ENCODE measurements around the gene GALNT14.

The GALNT14 gene

DNA sequence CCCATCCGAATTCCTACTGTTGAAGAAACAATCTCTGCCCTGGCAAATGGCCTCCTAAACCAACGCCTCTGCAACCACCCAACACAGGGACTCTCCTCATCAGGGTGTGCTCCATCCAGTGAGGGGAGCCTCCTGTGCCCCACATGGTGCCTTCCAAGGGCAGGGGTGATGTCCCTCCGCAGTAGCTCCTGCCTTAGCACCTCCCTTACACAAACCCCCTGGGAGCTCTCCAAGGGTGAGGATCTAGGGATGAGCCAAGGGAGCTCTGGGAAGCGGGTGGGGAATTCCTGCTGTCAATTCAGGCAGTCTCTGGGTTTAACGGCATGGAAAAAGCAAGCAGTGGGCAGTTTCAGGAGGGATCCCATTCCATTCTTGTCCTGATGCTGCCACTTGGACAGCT lies 3.8 kb downstream of the GALNT14 start:
- DNase-seq = no peak

DNA sequence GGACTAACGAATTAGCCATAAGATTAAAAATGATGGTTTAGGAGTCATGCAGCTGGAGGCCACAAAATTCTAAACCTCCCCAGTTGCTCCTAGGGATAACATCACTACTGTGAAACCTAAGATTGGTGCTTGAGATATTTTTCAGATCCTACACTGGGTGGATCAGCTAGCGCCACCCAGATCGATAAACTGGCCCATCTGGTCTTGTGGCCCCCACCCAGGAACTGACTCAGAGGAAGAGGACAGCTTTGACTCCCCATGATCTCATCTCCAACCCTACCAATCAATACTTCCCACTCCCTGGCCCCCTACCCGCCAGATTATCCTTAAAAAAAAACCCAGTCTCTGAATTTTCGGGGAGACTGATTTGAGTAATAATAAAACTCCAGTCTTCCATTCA lies 5.5 kb downstream of the GALNT14 start:
- no peak for DNase-seq

DNA sequence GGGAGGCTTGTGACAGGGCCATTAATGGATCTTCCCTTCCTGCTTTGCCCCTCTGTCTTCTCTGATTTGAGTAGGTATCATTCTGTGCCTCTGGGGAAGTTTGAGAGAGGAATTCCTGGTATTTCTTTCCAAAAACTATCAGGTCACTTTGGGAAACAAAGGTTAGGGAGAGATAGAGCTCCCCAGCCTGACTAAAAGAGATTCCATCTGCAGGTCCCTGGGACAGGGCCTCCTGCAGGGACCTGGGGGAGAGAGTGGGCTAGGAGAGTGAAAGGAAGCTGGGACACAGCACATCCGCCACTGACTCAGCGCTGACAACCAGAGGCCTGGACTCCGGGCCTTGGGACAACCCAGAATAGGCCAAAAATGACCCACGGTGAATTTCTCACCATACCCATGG lies 6.4 kb downstream of the GALNT14 start:
- no peak for DNase-seq

DNA sequence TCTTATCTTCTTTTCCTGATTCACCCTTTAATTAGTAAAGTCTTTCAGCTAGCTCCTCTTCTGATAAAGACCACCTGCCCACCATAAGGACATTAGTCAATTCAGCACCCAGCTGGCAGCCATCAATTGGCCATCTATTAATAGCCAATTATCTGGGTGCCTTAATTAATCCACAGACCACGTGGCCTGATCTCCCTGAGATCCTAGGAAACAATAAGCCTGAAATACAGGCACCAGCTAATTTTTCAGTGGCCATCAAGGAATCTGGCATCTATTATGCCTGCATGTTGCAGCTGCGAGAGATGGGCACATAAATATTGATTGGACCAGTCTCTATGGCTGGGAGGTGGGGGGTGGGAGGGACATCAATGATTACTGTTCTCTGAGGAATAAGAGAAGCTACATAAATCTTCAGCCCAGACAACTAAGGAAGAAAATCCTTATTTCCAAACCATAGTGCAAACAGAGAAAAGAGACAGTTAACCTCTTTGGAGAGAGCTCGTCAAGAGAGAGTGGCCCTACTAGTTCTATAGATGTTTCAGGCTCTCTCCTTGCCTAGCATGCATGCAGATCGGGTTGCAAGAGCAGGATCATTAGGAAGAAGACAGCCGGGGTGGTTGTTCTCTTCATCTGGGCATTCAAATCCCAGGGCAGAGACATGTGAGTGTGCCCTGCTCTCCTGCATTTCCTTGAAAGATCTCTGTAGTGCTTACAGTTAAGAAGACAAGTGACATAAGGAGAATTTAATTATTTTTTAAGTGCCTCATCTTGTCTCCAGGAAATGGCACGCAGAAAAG lies 8.7 kb downstream of the GALNT14 start:
- DNase-seq = no peak

DNA sequence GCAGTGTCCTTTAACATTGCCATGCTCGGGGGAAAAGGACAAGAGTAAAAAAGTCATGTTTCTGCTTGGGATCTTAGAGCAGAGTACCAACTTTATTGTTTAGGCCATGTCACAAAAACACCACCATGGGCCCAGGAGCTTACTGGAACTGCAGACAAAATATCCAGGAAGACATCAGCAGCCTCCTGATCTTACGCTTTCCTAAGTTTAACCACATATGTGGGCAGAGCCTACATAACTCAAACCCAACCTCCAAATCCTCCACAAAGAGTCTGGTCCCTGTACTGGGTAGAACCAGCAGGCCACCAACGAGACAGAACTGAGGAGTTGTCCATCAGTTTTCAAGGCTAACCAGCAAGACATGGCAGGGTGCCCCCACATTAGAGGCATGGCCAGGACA lies 10.3 kb downstream of the GALNT14 start:
- DNase-seq = no peak

DNA sequence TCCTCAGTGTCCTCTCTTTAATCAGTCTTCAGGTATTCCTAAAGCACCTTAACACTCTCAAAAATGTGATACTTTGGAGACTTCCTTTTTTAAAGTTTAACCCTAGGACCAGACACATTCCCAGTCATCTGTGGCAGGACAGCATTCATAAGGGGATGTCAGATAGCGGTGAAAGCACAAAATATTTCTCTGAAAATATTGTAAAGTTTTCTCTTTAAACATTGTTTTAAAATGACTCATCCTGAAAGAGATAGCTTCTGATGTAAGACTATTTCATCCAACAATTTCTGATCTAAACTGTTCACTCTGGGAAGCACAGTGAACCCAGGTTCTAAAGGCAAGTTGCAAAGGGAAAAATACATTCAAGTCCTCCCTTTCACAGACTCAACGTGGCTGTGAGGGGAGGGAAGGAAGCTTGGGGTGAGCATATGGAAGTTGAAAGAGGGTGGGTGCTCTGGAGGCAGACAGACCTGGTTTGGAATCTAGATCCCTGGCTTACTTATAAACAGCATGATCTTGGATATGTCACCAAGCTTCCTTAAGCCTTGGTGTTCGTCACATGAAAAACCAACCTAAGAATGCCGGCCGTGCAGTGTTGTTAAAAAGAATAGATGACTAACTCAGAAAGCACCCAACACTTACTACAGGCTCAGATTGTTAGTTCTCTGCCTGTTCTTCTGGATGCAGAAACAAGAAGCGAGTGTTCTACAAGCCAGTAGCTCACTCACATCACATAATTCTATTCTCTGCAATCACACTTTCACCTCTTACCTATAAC lies 12.1 kb downstream of the GALNT14 start:
- no peak for DNase-seq

DNA sequence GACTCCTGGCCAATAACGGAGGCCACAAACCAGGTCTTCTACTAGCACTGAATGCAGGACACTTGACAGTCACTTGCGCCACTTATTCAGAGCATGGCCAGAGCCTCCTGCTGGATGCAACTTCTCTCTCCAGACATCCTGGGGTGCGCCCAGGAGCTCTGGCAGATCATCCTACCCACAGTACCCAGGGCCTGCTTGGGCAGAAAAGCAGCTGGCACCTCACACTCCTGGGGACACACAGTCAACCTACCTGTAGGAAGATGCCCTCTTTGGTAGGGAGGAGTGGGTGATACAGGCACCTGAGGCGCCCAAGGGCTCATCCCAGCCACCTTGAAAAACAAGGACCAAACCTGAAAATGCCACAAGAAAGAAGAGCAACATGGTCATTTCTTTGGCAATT lies 13.3 kb downstream of the GALNT14 start:
- DNase-seq = no peak

DNA sequence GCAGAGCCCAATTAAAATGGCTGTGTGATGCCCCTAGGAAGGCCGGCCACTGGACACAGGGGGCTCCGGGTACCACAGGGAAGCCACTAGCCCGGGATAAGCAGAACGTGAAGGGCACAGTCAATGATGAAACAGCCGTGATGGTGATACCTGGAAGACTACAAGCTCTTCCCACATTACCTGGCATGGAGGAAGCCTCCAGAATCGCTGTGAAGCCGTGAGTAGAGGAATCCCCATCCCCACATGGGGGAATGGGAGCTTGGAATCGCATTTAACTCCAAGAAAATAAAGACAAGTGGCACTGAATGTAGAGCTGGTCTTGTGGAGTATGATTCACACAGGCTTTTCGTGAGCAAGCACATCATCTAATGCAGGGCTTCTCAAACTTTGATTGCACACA lies 16.1 kb downstream of the GALNT14 start:
- no peak for DNase-seq

DNA sequence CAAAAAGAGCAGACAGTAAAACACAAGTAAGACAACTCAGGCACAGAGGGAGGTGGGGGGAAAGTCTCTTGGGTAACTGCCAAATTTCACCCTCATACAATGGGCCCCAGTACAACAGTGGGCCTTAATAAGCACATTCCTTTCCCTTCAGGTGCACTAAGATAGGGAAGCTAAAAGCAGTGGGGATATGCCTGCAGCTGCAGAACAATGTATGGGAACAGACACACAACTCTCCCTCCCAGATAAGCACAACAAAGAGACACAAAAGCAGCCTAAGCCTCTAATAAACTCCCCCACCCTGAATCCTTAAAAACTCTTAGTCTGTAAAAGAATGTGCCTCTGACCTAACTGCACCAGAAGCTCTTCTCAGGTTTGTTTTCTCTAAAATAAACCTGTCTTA lies 24.5 kb downstream of the GALNT14 start:
- DNase-seq = no peak

DNA sequence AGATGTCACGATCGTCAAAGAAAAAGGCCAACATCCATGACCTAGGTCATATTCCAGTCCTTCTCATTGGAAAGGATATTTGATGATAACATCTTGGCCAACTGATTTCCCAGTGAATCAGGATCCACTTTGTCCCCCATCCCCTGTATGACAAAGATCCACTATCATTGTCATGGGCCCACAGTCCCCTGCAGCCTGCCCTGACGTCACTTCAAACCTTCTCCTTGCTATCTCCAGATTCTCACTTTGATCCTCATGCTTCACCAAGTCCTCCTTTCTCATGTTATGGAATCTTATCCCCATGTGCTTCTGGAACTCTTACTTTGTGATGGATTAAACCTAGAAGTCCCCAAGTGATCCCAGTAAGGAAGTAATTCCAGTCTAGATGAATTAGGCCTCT lies 25.7 kb downstream of the GALNT14 start:
- no peak for DNase-seq

DNA sequence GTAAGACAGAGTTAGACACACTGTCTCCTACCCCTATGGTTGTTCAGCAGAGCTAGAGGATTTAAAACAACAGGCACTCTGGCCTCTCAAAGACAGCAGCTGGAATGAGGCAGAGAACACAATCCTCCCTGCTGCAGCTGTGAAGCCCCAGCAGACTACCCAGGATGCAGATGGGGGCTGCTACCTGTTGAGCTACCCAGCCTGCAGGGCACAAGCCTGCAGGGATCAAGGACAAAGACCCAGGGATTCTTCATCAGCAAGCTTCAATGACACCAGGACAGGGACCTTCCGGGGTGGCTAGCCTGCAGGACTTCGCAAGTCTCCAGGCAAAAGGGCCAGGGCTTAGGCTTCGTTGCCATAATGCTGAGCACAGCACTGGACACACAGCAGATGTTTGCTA lies 27.2 kb downstream of the GALNT14 start:
- DNase-seq = no peak

DNA sequence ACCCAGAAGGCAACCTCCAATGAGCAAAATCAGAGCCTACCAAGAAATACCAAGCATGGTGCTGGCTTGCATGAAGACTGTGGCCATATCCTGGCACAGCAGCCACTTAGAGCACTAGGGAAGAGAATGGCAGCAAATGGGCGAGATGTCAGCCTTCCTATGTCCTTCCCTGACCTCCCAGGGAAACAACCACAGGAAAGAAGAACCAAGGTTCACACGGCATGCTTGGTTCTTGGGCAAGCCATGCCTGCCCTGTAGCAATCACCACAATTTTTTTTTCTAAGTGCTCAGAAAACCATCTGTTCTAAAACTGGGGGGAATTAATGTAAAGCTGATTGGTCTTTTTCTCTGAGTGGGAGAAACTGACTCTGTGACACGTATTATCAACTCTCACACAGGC lies 27.8 kb downstream of the GALNT14 start:
- DNase-seq = no peak

DNA sequence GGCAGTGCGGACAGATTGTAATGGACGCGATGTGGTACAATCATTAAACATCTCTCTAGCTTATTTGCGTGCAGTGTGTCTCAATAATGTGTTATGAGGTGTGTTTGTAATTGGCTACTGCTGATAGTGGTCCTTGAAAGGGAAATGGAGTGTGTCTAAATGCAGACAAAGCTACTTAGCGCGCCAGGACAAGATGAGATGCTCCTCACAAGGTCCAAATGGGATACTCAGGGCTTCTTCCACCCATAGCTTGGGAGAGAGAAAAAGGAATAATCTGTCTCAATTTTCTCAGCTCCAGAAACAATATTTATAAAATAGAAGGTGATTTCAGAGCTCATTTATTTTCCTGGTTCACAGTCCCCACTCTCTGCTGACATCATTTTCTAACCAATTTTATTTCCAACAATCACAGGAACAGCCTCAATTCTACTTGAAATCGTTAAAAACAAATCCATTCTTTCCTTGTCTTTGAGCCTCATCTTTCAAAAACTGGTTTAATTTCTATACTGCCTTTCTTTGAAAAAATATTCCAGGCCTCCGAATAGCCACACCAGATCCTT lies 28.5 kb downstream of the GALNT14 start:
- no peak for DNase-seq

DNA sequence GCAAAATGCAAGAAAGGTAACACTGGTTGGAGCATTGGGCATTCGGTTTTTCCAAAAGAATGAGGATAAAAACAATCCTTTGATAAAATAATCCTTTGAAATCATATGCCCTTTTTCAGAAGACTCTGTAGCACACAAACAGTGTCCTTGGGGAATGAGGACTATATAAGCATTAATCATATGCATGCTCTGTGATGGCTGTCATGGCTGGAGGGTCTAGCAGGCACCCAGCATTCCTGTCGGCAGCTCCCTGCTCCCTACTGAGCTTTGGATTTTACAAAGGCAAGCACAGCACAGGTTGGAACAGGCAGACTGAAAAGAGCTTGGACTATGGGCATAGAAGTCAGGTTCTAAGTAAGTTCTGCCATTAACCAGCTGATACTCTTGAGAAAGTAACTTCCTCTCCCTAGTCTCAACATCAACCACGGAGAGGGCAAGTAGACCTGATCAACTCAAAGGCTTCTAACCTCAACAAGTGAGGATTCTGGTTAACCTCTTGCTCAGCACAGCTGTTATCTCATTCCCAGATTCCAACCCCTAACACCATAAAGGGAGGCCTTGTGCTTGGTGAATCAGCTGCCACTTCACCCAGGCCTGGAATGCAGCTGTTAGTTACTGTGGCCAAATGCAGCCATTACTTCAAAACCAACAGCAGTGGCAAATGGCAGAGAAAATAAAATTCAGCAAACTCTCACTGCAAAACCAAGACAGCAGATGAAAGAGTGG lies 29.5 kb downstream of the GALNT14 start:
- DNase-seq = no peak

DNA sequence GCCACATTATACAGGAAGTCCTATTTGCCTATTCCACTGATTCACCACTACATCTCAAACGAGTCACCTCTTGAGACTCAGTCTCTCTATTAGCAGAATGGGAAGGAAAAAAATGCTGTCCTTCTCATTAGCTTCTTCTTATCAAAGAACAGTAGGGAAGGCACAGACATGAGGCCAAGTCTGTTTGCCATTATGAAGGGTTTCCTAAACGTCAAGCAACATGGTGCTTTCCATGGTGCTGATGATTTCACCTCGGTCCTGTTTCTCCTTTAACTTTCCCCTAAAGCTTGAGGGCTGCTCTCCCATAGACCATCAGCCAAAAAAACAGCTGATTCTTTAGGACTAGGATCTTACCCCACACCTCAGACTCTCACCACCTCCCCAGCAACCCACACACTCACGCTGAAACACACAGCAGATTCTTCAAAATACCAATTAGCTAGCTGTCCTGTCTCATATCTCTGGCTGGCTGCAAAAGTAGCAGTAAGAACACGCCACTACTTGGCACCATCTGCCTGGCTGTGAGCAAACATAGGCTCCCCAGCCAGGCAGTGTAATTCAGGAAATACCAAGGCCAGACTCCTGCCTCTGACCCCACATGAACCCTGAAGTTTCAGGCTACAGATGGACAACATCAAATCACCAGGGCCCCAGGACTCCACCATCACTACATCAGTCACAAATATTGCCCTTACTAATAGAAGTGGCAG lies 30.5 kb downstream of the GALNT14 start:
- DNase-seq = no peak

DNA sequence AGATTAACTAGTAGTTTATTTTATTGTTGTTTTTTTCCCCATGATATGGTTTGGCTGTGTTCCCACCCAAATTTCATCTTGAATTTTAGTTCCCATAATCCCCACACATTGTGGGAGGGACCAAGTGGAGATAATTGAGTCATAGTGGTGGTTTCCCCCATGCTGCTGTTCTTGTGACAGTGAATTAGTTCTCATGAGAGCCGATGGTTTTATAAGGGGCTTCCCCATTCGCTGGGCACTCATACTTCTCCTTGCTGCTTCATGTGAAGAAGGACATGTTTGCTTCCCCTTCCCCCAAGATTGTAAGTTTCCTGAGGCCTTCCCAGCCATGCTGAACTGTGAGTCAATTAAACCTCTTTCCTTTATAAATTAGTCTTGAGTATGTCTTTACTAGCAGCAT lies 36.5 kb downstream of the GALNT14 start:
- DNase-seq = no peak

DNA sequence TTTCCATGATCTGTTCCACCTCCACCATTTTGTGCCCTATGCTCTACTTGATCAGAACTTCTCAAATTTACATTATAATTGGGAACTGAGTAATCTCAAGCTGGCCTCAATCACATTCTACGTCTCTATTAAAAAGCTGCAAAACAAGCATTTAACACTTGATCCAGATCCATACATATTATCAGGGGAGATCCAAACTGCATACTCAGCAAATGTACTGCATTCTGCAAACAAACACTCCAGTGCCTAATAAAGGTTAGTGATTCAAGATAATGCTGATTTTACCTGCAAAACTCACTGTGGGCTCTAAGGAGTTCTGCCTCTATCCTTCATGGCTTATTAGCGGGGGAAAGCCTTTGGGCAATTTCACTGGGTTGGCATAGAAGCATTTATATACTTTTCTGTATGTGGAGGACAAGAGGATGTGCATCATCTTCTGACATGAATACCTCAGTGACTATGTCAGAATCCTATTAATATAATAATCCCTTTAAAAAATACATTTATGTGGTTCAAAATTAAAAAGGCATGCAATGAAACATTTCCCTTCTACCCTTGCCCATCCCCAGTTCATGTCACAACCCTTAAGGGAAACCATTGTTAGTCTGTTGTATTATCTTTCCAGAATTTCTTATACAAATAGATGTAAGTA lies 40.2 kb downstream of the GALNT14 start:
- DNase-seq = no peak

DNA sequence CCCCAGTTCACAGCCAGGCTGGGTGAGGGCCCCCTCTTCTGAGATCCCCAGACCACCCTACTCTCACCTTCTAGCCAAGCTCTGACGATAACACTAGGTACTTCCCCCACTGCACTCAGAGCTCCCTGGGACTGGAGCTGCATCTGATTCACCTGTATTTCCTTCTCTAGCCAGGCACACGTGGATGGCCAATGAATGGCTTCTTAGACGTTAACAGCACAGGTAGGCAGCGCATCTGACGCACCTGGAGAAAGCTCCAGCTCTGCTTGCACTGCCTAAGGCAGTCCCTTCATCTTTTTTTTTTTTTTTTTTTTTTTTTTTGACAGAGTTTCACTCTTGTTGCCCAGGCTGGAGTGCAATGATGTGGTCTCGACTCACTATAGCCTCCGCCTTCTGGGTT lies 48.1 kb downstream of the GALNT14 start:
- no peak for DNase-seq

DNA sequence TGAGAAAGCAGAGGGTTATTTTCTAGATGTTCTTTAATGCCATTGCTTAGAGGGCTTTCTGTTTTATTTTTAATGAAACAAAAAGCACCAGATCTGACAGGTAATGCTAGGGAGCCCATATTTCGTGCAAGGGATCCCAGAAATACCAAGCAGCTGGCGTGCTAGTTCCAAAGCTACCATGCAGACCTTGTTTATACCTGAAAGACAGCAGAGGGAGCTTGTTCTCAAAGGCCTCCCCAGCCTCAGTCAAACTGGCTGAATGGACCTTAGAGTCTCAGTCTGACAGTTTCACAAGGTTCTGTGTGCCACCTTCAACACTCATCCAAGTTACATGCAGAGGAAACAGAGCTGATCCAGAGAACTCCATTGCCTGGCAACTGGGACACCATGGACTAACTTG lies 48.6 kb downstream of the GALNT14 start:
- no peak for DNase-seq

DNA sequence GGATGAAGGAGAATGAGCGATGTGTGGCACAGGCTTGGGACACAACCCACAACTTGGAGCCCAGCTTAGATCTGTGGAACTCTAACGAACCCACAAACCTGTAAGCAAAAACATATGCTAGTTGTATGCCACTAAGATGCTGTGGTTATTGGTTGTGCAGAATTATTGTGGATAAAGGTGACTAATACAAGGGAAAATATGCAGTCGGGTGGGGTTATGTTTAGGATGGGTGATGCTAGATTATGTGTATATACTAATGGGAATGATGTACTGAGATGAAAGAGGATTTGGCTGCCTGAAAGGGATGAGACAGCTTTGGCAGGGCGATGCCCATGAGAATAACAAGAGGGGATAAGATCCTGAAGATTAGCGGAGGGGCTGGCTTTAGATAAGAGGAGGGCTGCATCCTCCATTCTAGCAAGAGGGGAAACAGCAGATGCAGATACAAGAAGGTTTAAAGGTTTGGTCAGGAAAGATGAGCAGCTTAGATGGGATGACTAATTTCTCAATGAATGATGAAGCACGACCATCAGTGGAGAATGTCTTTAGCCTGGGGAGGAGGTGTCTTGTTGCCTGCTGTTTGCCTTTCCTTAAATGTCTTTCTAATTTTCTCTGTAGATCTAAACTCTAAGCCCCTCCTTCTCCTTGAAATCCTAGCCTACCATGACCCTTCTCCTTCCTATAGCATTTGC lies 49.6 kb downstream of the GALNT14 start:
- DNase-seq = no peak

DNA sequence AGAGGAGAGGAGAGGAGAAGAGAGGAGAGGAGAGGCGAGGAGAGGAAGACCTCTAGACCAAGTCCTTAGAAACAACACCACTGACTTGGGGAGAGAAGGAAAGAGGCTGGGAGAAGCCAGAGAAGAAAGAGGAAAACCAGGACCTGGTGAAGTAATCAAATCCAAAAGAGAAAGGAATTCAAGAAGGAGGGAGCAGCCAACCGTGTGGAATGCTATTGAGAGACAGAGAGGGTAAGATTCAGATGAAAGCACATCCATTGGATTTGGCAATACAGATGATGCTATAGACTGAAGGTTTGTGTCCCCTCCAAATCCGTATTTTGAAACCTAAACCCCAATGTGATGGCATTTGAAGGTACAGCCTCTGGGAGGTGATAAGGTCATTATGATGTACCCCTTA lies 50.7 kb downstream of the GALNT14 start:
- DNase-seq = no peak

DNA sequence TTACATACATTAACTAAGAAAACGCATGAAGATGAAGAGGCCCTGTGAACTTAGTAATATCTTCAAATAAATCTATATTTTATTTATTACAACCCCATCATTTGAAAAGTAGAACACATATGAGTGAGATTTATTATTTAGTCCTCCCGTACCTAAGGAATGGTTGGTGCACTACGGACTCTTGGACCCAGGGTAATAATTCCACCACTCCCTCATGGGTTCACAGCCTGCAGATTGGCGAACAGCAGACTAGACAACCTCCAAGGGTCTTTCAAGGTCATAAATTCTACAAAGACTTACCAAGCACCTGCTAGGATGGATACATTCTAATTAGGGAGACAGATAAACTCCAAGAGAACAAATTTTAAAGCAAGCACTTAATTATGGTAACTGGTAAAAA lies 51.6 kb downstream of the GALNT14 start:
- no peak for DNase-seq
